Cardiac fibroblast (primary cell): ENCODE data around the gene ENTR1.

Source experiments
- DNase-seq, 2 donors: peaks; one replicate each; pipeline versions ENCODE4 v3.0.0 to v3.0.0-alpha.2; 2010; ENCODE audit warnings: low read depth in 2 of 2
- H3K4me3 ChIP-seq, 2 donors: replicated peaks in 1 of 2; 1 replicate in 1 of 2; 2 replicates in 1 of 2; pipeline ENCODE4 v1.5.1; 2011; ENCODE audit warnings: low read depth in 2 of 2, low read length in 2 of 2, mild to moderate bottlenecking in 2 of 2, moderate library complexity in 1 of 2
- CTCF ChIP-seq: IDR thresholded peaks from one replicate; pipeline ENCODE4 v1.5.1; 2011; ENCODE audit warnings: low read depth, mild to moderate bottlenecking, low read length, inconsistent platforms

The ENTR1 gene

GRCh38 chr9:136379891-136380290 lies 30.5 kb downstream of the ENTR1 start:
- no peak overlapping the region for H3K4me3 ChIP-seq
- DNase-seq: no peak
- TF ChIP-seq CTCF: no peak

DNA sequence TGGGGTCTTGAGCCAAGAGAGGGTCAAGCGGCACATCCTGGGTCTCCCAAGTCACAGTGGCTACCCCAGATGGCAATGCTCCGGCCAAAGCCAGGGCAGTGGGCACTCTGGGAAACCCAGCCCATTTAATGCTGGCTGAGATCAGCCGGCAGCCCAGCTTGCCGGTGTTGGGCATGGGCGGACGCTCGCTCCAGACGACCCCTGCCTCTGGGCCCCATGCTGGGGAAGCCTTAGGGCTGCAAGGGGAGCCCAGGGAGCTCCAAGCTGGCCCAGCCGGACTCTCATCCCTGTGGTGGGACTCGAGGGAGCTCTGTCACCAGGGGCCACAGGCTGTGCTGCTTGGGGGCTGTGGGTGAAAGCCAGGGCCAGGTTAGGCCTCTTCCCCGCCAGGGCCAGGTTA lies 31.0 kb downstream of the ENTR1 start:
- TF ChIP-seq CTCF: no peak
- no peak for DNase-seq
- no peak overlapping the region for H3K4me3 ChIP-seq

DNA sequence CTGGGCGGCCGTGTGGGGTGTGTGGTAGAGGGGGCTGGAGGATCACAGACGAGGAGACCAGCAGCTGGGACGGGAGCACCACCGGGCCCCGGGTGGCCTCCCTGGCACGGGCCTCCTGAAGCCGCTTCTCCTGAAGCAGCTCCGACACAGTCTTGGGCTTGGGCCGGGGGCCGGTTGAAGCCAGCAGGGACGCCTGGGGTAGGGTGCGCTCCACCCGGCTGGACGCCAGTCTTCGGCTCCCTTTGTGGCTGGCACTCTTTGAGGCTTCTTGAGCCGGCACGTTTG lies 31.5 kb downstream of the ENTR1 start:
- DNase-seq: no peak
- H3K4me3 ChIP-seq: no peak overlapping the region
- no peak for TF ChIP-seq CTCF

DNA sequence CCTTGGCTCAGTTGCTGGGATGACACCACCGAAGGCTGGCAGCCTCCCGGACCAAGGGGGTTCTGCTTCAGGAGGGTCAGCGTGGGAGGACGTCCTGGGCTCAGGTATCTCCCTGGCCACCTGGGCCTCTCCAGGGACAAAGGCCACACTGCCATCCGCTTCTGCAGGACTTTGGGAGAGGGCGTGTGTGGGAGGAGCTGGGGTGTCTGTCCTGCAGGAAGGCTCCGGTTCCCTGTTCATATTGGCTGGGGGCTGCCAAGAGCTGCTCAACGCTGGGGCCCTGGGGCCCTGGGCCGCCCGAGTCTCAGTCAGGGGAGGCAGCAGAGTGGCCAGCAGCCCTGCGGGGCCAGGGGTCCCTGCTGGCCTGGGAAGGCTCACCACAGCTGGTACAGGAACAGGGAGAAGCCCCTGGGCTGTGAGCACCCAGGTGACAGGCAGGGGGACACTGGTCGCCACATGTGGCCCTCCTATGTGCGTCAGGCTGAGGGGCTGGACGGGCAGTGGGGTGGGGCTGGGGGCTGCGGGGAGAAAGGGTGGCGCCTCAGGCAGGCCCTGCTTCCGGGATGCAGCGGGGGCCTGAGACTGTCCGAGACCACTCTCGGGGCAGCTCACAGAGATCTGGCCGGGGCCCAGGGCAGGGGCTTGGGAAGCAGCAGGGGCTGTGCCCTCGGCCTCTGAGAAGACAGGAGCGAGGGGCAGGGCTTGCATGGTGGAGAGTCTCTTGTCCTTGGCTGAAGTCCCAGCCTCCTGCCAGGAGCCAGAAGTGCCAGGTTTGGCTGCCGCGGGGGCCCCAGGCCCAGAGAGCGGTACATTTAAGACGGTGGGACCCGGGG lies 32.0 kb downstream of the ENTR1 start:
- no peak overlapping the region for H3K4me3 ChIP-seq

GRCh38 chr9:136377341-136378169 lies 32.9 kb downstream of the ENTR1 start:
- H3K4me3 ChIP-seq: no peak overlapping the region
- DNase-seq: no peak
- TF ChIP-seq CTCF: no peak

More for the DNA sequence above, 32.0 kb downstream of the ENTR1 start:
- TF ChIP-seq CTCF: no peak
- no peak for DNase-seq

DNA sequence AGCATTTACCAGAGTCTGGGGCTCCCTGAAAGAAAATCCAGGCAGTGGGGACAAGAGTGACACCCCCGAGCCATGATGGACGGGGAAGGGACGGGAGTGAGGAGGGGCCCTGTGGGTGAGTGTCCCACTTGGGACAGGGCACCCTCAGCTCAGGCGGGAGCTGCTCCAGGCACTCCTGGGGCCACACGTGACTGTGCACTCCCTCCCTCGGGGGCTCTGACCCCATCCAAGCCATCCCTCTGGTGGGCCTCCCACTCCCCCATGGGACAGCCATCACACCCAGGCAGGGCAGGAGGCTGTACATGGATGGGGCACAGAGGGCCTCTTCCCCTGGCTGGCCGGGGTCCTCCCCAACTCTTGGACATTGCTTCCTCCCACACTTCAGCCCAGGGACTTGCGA lies 34.0 kb downstream of the ENTR1 start:
- no peak for TF ChIP-seq CTCF
- H3K4me3 ChIP-seq: no peak overlapping the region

More for the DNA sequence above, 34.0 kb downstream of the ENTR1 start:
- no peak for DNase-seq
